LNCaP clone FGC (cell line): ENCODE measurements around the gene ROR2.
"Not testable (repeated sequence)": the region's sequence is repeated elsewhere in the genome, so short reads cannot be mapped to it uniquely, and the experiment has no call there.

ENCODE experiments used
- DNase-seq: peaks from one replicate; pipeline ENCODE4 v3.0.0-alpha.2; 2011; ENCODE audit warnings: low read depth
- H3K4me3 ChIP-seq: 2 replicates; pipeline ENCODE4 v1.5.1; 2011; ENCODE audit warnings: mild to moderate bottlenecking, low read depth, low read length, control low read depth
- CTCF ChIP-seq: IDR thresholded peaks from 2 replicates; pipeline ENCODE4 v1.5.1; 2012; ENCODE audit warnings: mild to moderate bottlenecking; ENCODE audit not compliant: control insufficient read depth, insufficient read depth; ENCODE audit errors: extremely low read depth

ROR2 gene

DNA sequence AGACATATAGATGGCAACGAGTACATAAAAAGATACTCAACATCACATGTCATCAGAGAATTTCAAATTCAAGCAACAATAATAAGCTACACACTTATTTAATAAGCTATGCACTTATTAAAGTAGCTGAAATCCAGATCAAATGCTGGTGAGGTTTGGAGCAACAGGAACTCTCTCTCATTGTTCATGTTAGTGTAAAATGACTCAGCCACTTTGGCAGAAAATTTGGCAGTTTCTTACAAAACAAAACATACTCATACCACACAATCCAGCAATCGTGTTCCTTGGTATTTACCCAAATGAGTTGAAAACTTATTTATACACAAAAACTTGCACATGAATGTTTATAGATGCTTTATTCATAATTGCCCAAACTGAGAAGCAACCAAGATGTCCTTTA lies 394.9 kb downstream of the ROR2 start:
- DNase-seq = no peak
- H3K4me3 ChIP-seq = no peak overlapping the region
- TF ChIP-seq CTCF = no peak

- no peak overlapping the region for H3K4me3 ChIP-seq
- no peak for DNase-seq
- no peak for TF ChIP-seq CTCF
These were observed 400.9 kb downstream of the ROR2 start for GRCh38 chr9:91549177-91549576.

GRCh38 chr9:91547081-91547480 lies 402.9 kb downstream of the ROR2 start:
- no peak for DNase-seq
- no peak for TF ChIP-seq CTCF
- no peak overlapping the region for H3K4me3 ChIP-seq

- no peak for DNase-seq
- no peak for TF ChIP-seq CTCF
- H3K4me3 ChIP-seq = no peak overlapping the region
These were observed 403.5 kb downstream of the ROR2 start for GRCh38 chr9:91546574-91546973.

GRCh38 chr9:91541734-91542133 lies 408.3 kb downstream of the ROR2 start:
- H3K4me3 ChIP-seq = no peak overlapping the region
- DNase-seq = no peak
- TF ChIP-seq CTCF = no peak

DNA sequence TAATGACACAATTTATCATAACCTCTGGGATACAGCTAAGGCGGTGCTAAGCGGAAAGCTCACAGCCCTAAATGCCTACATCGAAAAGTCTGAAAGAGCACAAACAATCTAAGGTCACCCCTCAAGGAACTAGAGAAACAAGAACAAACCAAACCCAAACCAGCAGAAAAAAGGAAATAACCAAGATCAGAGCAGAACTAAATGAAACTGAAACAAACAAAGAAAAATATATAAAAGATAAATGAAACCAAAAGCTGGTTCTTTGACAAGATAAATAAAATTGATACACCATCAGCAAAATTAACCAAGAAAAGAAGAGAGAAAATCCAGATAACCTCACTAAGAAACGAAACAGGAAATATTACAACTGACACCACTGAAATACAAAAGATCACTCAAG lies 409.5 kb downstream of the ROR2 start:
- H3K4me3 ChIP-seq, DNase-seq: not testable (repeated sequence)

DNA sequence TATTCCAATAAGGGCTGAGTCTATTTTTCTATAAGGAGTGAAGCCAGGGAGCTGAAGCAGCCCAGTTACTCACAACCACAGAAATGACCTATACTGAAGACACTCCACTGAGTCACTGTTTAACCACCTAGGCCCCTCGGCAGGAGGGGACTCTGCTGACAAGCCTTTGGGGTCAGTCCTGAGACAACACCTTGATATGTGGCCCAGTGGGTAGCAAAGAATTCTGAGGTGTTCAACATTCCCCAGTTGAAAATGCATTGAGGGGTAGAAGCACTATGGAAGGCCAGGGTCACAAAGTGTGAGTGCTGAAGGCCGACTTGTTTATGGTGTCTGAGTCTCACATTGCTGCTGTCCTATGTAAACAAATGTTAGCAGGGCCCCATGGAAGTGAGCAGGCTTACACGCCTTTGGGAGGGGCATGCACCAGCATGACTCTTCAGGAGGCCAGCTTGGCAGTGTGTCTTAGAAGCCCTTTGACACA lies 413.8 kb downstream of the ROR2 start:
- no peak for TF ChIP-seq CTCF
- DNase-seq = no peak
- H3K4me3 ChIP-seq = no peak overlapping the region

GRCh38 chr9:91534374-91534773 lies 415.7 kb downstream of the ROR2 start:
- no peak for DNase-seq
- H3K4me3 ChIP-seq = no peak overlapping the region
- no peak for TF ChIP-seq CTCF
